ENCODE data around the gene TAB3.

Gene TAB3

DNA sequence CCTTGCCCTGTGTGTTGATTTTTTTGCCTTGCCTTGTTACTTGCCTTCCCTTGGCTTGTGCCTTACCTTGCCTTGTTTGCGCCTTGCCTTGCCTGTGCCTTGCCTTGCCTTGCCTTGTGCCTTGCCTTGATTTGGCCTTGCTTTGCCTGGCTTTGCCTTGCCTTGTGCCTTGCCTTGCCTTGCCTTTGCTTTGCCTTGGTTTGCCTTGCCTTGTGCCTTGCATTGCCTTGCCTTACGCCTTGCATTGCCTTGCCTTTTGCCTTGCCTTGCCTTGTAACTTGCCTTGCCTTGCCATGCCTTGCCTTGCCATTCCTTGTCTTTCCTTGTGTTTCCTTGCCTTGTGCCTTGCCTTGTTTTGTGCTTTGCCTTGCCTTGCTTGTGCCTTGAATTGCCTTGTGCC lies 94.6 kb downstream of the TAB3 start:
- no peak overlapping the region for H3K4me3 ChIP-seq (ENCODE audit: control insufficient read depth in 1 of 7, extremely low read depth in 1 of 7, insufficient read depth in 4 of 7, low read depth in 2 of 7, low read length in 6 of 7)
- WGBS (ENCODE audit: insufficient coverage) = 78% methylated on average over 2 of the region's 2 CpGs
- no peaks in the 10 kb centered on the region for H3K27me3 ChIP-seq (replicated peaks in 2 of 5; ENCODE audit: control insufficient read depth in 4 of 5, insufficient read depth in 5 of 5, low read length in 4 of 5)
- H3K9me3 ChIP-seq (ENCODE audit: control extremely low read depth in 1 of 5, control insufficient read depth in 4 of 5, insufficient read depth in 2 of 5, low read depth in 1 of 5, low read length in 4 of 5) = peaks cover 0 to 58% (median 3%) of the 10 kb centered on the region in 5 experiments
- CTCF ChIA-PET = no interaction called here
- H3K4me1 ChIP-seq (ENCODE audit: control extremely low read depth in 1 of 4, control insufficient read depth in 4 of 4, insufficient read depth in 4 of 4, low read length in 3 of 4) = no peaks in the 10 kb centered on the region
- H3K27ac ChIP-seq (ENCODE audit: insufficient read depth in 1 of 2, low read depth in 1 of 2, low read length in 2 of 2, poor library complexity in 1 of 2, severe bottlenecking in 2 of 2) = no peak overlapping the region
- H3K36me3 ChIP-seq (ENCODE audit: control insufficient read depth in 4 of 4, insufficient read depth in 4 of 4, low read length in 3 of 4) = no peaks in the 10 kb centered on the region
- POLR2A ChIA-PET = no interaction called here
- DNase-seq = no peak

DNA sequence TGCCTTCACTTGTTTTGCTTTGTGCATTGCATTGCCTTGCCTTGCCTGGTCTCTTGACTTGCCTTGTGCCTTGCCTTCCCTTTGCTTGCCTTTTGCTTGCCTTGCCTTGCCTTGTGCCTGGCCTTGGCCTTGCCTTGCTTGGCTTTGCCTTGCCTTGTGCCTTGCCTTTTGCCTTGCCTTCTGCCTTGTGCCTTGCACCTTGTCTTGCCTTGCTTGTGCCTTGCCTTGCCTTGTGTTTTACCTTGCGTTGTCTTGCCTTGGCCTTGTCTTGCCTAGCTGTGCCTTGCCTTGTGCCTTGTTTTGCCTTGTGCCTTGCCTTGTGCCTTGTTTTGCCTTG lies 95.3 kb downstream of the TAB3 start:
- WGBS (ENCODE audit: insufficient coverage) = 100% methylated on average over 1 of the region's 1 CpG
- Histone ChIP-seq H3K9me3 (ENCODE audit: control extremely low read depth in 1 of 5, control insufficient read depth in 4 of 5, insufficient read depth in 2 of 5, low read depth in 1 of 5, low read length in 4 of 5) (peaks cover 0 to 58% (median 3%) of the 10 kb centered on the region in 5 experiments), H3K4me1 (ENCODE audit: control extremely low read depth in 1 of 4, control insufficient read depth in 4 of 4, insufficient read depth in 4 of 4, low read length in 3 of 4) (no peaks in the 10 kb centered on the region), H3K36me3 (ENCODE audit: control insufficient read depth in 4 of 4, insufficient read depth in 4 of 4, low read length in 3 of 4) (no peaks in the 10 kb centered on the region), H3K4me3 (ENCODE audit: control insufficient read depth in 1 of 7, extremely low read depth in 1 of 7, insufficient read depth in 4 of 7, low read depth in 2 of 7, low read length in 6 of 7) (no peak overlapping the region), H3K27me3 (replicated peaks in 2 of 5; ENCODE audit: control insufficient read depth in 4 of 5, insufficient read depth in 5 of 5, low read length in 4 of 5) (no peaks in the 10 kb centered on the region), H3K27ac (ENCODE audit: insufficient read depth in 1 of 2, low read depth in 1 of 2, low read length in 2 of 2, poor library complexity in 1 of 2, severe bottlenecking in 2 of 2) (no peak overlapping the region)
- CTCF ChIA-PET = no interaction called here
- DNase-seq = no peak
- POLR2A ChIA-PET = no interaction called here

DNA sequence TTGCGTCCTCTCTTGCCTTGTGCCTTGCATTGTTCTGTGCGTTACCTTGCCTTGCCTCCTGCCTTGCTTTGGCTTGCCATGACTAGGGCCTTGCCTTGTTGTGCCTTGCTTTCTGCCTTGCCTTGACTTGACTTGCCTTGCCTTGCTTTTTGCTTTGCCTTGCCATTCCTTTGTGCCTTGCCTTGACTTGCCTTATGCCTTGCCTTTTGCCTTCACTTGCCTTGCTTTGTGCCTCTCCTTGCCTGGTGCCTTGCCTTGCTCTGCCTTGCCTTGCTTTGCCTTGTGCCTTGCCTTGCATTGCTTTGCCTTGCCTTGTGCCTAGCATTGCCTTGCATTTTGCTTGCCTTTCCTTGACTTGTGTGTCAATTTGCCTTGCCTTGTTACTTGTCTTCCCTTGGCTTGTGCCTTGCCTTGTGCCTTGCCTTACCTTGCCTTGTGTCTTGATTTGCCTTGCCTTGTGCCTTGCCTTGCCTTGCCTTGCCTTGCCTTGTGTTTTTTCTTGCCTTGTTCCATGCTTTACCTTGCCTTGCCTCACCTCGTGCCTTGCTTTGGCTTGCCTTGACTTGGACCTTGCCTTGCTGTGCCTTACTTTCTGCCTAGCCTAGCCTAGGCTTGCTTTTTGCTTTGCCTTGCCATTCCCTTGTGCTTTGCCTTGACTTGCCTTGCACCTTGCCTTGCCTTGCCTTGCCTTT lies 95.8 kb downstream of the TAB3 start:
- CTCF ChIA-PET = no interaction called here

DNA sequence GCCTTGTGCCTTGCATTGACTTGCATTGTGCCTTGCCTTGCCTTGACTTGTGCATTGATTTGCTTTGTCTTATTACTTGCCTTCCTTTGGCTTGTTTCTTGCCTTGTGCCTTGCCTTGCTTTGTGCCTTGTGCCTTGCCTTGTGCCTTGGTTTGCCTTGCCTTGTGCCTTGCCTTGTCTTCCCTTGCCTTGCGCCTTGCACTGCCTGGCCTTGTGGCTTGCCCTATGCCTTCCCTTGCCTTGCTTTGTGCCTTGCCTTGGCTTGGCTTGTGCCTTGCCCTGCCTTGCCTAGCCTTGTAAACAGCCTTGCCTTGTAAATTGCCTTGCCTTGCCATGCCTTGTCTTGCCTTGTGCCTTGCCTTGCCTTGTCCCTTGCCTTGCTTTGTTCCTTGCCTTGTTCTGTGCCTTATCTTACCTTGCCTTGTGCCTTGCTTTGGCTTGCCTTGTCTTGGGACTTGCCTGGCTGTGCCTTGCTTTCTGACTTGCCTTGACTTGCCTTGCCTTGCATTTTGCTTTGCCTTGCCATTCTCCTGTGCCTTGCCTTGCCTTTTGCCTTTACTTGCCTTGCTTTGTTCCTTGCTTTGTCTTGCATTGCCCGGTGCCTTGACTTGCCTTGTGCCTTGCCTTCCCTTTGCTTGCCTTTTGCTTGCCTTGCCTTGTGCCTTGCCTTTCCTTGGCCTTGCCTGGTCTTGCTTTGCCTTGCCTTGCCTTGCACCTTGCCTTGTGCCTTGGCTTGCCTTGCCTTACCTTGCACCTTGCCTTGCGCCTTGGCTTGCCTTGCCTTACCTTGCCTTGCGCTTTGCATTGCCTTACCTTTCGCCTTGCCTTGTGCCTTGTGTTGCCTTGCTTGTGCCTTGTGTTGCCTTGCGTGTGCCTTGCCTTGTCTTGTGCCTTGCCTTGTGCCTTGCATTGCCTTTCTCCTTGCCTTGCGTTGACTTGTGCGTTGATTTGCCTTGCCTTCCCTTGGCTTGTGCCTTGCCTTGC lies 97.5 kb downstream of the TAB3 start:
- H3K9me3 ChIP-seq (ENCODE audit: control extremely low read depth in 1 of 5, control insufficient read depth in 4 of 5, insufficient read depth in 2 of 5, low read depth in 1 of 5, low read length in 4 of 5) = peaks cover 0 to 50% (median 0%) of the 10 kb centered on the region in 5 experiments
- no peaks in the 10 kb centered on the region for H3K27me3 ChIP-seq (replicated peaks in 2 of 5; ENCODE audit: control insufficient read depth in 4 of 5, insufficient read depth in 5 of 5, low read length in 4 of 5)
- H3K4me1 ChIP-seq (ENCODE audit: control extremely low read depth in 1 of 4, control insufficient read depth in 4 of 4, insufficient read depth in 4 of 4, low read length in 3 of 4) = no peaks in the 10 kb centered on the region
- ChIA-PET POLR2A (no interaction called here), CTCF (no interaction called here)
- WGBS (ENCODE audit: insufficient coverage) = 99% methylated on average over 8 of the region's 8 CpGs
- H3K36me3 ChIP-seq (ENCODE audit: control insufficient read depth in 4 of 4, insufficient read depth in 4 of 4, low read length in 3 of 4) = no peaks in the 10 kb centered on the region
- H3K4me3 ChIP-seq (ENCODE audit: control insufficient read depth in 1 of 7, extremely low read depth in 1 of 7, insufficient read depth in 4 of 7, low read depth in 2 of 7, low read length in 6 of 7) = no peak overlapping the region
- DNase-seq = no peak
- H3K27ac ChIP-seq (ENCODE audit: insufficient read depth in 1 of 2, low read depth in 1 of 2, low read length in 2 of 2, poor library complexity in 1 of 2, severe bottlenecking in 2 of 2) = no peak overlapping the region

More for the DNA sequence above, 95.8 kb downstream of the TAB3 start:
- H3K27ac ChIP-seq (ENCODE audit: insufficient read depth in 1 of 2, low read depth in 1 of 2, low read length in 2 of 2, poor library complexity in 1 of 2, severe bottlenecking in 2 of 2) = no peak overlapping the region
- peaks cover 0 to 56% (median 3%) of the 10 kb centered on the region in 5 experiments for H3K9me3 ChIP-seq (ENCODE audit: control extremely low read depth in 1 of 5, control insufficient read depth in 4 of 5, insufficient read depth in 2 of 5, low read depth in 1 of 5, low read length in 4 of 5)
- POLR2A ChIA-PET = no interaction called here
- H3K4me3 ChIP-seq (ENCODE audit: control insufficient read depth in 1 of 7, extremely low read depth in 1 of 7, insufficient read depth in 4 of 7, low read depth in 2 of 7, low read length in 6 of 7) = no peak overlapping the region
- H3K4me1 ChIP-seq (ENCODE audit: control extremely low read depth in 1 of 4, control insufficient read depth in 4 of 4, insufficient read depth in 4 of 4, low read length in 3 of 4) = no peaks in the 10 kb centered on the region
- H3K27me3 ChIP-seq (replicated peaks in 2 of 5; ENCODE audit: control insufficient read depth in 4 of 5, insufficient read depth in 5 of 5, low read length in 4 of 5) = no peaks in the 10 kb centered on the region
- no peaks in the 10 kb centered on the region for H3K36me3 ChIP-seq (ENCODE audit: control insufficient read depth in 4 of 4, insufficient read depth in 4 of 4, low read length in 3 of 4)
- no peak for DNase-seq
- WGBS (ENCODE audit: insufficient coverage) = 82% methylated on average over 3 of the region's 3 CpGs

DNA sequence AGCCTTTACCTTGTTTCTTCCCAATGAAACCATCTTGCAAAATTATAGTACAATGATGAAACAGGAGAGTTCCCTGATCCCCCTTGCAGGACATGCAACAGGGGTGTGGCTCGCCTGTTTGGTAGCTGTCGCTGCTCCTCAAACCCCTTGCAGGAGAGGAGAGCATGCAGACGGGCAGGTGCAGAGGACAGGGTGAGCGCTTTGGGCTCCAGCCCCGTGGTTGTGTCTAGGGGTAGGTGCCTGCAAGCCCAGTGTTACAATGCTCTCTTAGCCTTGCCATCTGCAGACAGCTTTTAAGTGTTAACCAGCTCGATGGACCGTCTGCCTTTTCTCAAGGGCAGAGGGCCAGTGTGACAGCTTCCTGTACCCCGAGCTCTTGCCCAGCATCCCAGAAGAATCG lies 102.0 kb downstream of the TAB3 start:
- Histone ChIP-seq H3K4me1 (ENCODE audit: control extremely low read depth in 1 of 4, control insufficient read depth in 4 of 4, insufficient read depth in 4 of 4, low read length in 3 of 4) (no peaks in the 10 kb centered on the region), H3K27ac (ENCODE audit: insufficient read depth in 1 of 2, low read depth in 1 of 2, low read length in 2 of 2, poor library complexity in 1 of 2, severe bottlenecking in 2 of 2) (no peak overlapping the region), H3K36me3 (ENCODE audit: control insufficient read depth in 4 of 4, insufficient read depth in 4 of 4, low read length in 3 of 4) (no peaks in the 10 kb centered on the region), H3K9me3 (ENCODE audit: control extremely low read depth in 1 of 5, control insufficient read depth in 4 of 5, insufficient read depth in 2 of 5, low read depth in 1 of 5, low read length in 4 of 5) (peaks cover 0 to 19% (median 0%) of the 10 kb centered on the region in 5 experiments), H3K4me3 (ENCODE audit: control insufficient read depth in 1 of 7, extremely low read depth in 1 of 7, insufficient read depth in 4 of 7, low read depth in 2 of 7, low read length in 6 of 7) (no peak overlapping the region), H3K27me3 (replicated peaks in 2 of 5; ENCODE audit: control insufficient read depth in 4 of 5, insufficient read depth in 5 of 5, low read length in 4 of 5) (no peaks in the 10 kb centered on the region)
- WGBS (ENCODE audit: insufficient coverage) = 80% methylated on average over 4 of the region's 9 CpGs
- ChIA-PET POLR2A (no interaction called here), CTCF (no interaction called here)
- DNase-seq = no peak

DNA sequence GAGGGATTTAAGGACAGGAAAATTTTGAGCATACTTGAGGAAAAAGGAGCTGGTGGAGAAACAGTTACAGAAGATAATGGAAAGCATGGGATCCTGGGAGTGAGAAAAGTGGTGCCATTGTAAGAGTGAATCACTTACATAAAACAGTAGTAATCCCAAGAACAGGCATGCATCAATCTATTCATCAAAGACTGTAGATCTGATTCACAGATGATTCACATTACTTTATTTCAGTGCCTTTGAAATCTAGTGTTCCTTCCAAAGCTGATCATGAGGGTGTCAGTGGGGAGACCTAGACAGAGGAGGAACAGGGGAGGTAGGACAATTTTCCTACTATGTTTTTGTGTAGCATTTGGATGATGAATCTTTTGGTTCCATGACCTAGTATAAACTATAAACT lies 102.7 kb downstream of the TAB3 start:
- Histone ChIP-seq H3K27me3 (replicated peaks in 2 of 5; ENCODE audit: control insufficient read depth in 4 of 5, insufficient read depth in 5 of 5, low read length in 4 of 5) (no peaks in the 10 kb centered on the region), H3K4me1 (ENCODE audit: control extremely low read depth in 1 of 4, control insufficient read depth in 4 of 4, insufficient read depth in 4 of 4, low read length in 3 of 4) (no peaks in the 10 kb centered on the region), H3K27ac (ENCODE audit: insufficient read depth in 1 of 2, low read depth in 1 of 2, low read length in 2 of 2, poor library complexity in 1 of 2, severe bottlenecking in 2 of 2) (no peak overlapping the region), H3K4me3 (ENCODE audit: control insufficient read depth in 1 of 7, extremely low read depth in 1 of 7, insufficient read depth in 4 of 7, low read depth in 2 of 7, low read length in 6 of 7) (no peak overlapping the region), H3K9me3 (ENCODE audit: control extremely low read depth in 1 of 5, control insufficient read depth in 4 of 5, insufficient read depth in 2 of 5, low read depth in 1 of 5, low read length in 4 of 5) (peaks cover 0 to 14% (median 0%) of the 10 kb centered on the region in 5 experiments), H3K36me3 (ENCODE audit: control insufficient read depth in 4 of 4, insufficient read depth in 4 of 4, low read length in 3 of 4) (no peaks in the 10 kb centered on the region)
- ChIA-PET POLR2A (no interaction called here), CTCF (no interaction called here)
- DNase-seq = no peak

DNA sequence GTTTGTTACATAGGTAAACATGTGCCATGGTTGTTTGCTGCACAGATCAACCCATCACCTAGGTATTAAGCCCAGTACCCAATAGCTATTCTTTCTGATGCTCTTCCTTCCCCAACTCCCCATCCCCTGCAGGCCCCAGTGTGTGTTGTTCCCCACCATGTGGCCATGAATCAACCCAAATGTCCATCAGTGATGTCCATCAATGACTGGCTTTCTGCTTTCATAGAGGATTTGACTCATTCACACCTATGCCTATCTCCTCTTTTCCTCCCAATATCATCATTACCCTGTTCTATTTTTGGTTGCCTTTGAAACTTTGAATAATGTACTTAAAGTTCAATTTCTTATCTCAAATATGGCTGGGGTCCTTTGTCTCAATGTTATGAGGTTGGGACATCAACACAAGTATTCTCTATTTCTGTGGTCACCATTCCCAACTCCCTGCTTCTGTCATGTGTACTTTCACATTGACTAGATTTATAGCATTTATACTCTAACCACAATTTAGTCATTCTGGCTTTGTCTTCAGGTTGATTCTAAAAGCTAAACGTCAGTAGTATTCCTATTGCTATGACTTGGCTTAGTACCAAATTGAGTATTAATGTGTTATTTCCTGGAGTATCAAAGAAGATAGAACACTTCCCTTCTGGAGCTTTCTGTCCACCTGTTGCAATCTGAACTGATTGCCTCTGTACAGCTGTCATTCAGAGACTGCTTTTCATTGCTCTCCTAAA lies 107.2 kb downstream of the TAB3 start:
- CTCF ChIA-PET = no interaction called here
- DNase-seq = no peak
- POLR2A ChIA-PET = no interaction called here
- H3K4me3 ChIP-seq (ENCODE audit: control insufficient read depth in 1 of 7, extremely low read depth in 1 of 7, insufficient read depth in 4 of 7, low read depth in 2 of 7, low read length in 6 of 7) = no peak overlapping the region
- no peaks in the 10 kb centered on the region for H3K36me3 ChIP-seq (ENCODE audit: control insufficient read depth in 4 of 4, insufficient read depth in 4 of 4, low read length in 3 of 4)
- H3K27me3 ChIP-seq (replicated peaks in 2 of 5; ENCODE audit: control insufficient read depth in 4 of 5, insufficient read depth in 5 of 5, low read length in 4 of 5) = no peaks in the 10 kb centered on the region
- H3K27ac ChIP-seq (ENCODE audit: insufficient read depth in 1 of 2, low read depth in 1 of 2, low read length in 2 of 2, poor library complexity in 1 of 2, severe bottlenecking in 2 of 2) = no peak overlapping the region
- WGBS (ENCODE audit: insufficient coverage) = no CpG with 5 or more reads among the region's 1 CpG
- H3K9me3 ChIP-seq (ENCODE audit: control extremely low read depth in 1 of 5, control insufficient read depth in 4 of 5, insufficient read depth in 2 of 5, low read depth in 1 of 5, low read length in 4 of 5) = peaks cover 0 to 2% (median 0%) of the 10 kb centered on the region in 5 experiments
- H3K4me1 ChIP-seq (ENCODE audit: control extremely low read depth in 1 of 4, control insufficient read depth in 4 of 4, insufficient read depth in 4 of 4, low read length in 3 of 4) = no peaks in the 10 kb centered on the region
